ENCODE results near the gene NPAS3.

The NPAS3 gene

DNA sequence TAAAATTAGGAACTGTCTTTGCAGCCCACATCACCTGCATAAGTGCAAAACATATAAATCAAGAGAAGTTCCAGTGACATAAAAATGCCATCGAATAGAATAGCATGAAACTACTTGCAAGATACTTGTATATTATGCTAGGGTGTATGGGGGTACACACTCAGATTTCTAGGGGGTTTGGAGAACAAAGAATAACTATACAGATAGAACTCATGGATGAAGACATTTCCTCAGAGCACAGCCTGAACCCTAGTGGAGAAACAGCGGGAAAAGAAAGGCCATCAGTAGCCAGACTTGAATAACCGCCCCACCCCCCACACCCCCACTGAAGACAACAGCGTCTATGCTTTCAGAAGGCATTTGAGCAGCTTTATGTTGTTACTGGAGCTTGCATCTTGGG is 425.8 kb downstream of the NPAS3 start:
- no peak for DNase-seq (ENCODE audit: low read depth)
- TF ChIP-seq, protein P1, sequence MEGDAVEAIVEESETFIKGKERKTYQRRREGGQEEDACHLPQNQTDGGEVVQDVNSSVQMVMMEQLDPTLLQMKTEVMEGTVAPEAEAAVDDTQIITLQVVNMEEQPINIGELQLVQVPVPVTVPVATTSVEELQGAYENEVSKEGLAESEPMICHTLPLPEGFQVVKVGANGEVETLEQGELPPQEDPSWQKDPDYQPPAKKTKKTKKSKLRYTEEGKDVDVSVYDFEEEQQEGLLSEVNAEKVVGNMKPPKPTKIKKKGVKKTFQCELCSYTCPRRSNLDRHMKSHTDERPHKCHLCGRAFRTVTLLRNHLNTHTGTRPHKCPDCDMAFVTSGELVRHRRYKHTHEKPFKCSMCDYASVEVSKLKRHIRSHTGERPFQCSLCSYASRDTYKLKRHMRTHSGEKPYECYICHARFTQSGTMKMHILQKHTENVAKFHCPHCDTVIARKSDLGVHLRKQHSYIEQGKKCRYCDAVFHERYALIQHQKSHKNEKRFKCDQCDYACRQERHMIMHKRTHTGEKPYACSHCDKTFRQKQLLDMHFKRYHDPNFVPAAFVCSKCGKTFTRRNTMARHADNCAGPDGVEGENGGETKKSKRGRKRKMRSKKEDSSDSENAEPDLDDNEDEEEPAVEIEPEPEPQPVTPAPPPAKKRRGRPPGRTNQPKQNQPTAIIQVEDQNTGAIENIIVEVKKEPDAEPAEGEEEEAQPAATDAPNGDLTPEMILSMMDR (conservative IDR thresholded peaks at IDR 0.05; ENCODE audit: control insufficient read depth, insufficient read depth, low read depth, low read length): no peak
- H3K4me3 ChIP-seq (ENCODE audit: control insufficient read depth, low read depth, low read length): no peak overlapping the region

DNA sequence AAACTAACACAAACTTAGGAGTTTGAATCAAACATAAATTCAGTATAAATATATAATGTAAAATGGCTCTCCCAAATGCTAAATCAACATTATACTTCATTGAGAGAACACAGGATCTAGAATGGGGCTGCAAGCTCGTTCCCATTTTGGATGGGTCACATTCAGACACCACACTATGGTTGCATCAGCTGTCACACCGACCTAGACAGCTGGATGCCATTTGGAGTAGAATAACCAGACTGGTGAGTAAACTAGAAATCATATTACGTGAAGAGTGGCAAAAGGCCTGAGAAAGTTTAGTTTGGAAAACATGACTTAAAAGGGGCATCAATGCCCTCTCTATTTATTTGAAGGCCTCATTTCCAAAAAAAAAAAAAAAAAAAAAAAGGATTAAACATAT is 430.4 kb downstream of the NPAS3 start:
- DNase-seq (ENCODE audit: low read depth): no peak
- TF ChIP-seq, protein P1 (conservative IDR thresholded peaks at IDR 0.05; ENCODE audit: control insufficient read depth, insufficient read depth, low read depth, low read length): no peak
- no peak overlapping the region for H3K4me3 ChIP-seq (ENCODE audit: control insufficient read depth, low read depth, low read length)

DNA sequence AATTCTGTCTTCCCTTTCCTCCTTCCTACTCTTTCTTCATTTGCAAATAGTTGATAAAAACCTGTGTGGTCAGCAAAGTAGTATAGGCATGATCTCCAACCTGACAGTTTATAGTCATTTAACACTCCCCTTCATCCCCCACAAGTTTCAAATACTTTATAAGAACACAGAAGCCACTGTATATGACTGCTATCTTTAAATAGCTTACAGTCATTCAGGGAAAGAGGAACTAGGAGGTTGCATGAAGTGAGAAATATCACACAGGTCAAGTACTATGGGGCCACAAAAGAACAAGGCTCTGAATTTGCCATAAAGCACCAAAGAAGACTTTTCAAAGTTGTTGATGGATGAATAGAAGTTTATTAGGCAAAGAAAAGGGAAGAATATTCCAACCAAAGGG is 431.3 kb downstream of the NPAS3 start:
- no peak overlapping the region for H3K4me3 ChIP-seq (ENCODE audit: control insufficient read depth, low read depth, low read length)

DNA sequence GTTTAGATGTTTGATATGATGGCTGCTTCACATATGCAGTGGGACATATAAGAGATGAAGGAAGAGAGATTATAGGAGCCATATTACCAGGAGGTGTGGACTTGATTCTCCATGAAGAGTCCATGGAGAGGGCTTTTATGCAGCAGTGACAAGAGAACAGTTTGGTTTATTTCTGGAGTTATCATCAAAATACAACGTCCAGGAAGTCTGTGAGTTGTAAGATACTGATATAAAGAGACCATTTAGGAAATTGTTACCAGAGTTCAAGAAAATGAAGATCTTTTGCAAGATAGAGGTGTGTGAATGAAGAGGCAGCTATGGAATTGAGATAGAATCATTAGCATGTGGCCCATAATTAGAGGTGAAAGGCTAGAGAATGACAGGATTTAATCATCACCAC is 431.7 kb downstream of the NPAS3 start:
- no peak overlapping the region for H3K4me3 ChIP-seq (ENCODE audit: control insufficient read depth, low read depth, low read length)
- DNase-seq (ENCODE audit: low read depth): no peak
- TF ChIP-seq, protein P1 (conservative IDR thresholded peaks at IDR 0.05; ENCODE audit: control insufficient read depth, insufficient read depth, low read depth, low read length): no peak

More for the DNA sequence above, 431.3 kb downstream of the NPAS3 start:
- TF ChIP-seq, protein P1 (conservative IDR thresholded peaks at IDR 0.05; ENCODE audit: control insufficient read depth, insufficient read depth, low read depth, low read length): no peak
- no peak for DNase-seq (ENCODE audit: low read depth)

DNA sequence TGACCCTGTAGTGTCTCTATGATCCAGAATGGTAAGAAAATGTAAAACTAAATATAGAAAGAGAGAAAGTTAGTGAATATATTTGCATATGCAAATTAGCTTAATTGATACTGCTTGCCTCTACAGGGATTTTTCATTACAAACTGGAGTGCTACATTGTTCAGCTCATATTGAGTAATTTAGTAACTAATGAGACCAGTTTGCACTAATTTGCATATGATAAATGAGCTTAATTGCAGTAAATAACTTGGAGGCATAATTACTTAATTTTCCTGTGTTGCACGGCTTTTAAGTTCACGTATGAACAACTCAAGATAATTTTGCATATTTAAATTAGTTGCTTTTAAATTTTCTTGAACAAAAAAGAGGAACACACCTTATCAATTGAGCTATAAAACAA is 436.5 kb downstream of the NPAS3 start:
- TF ChIP-seq, protein P1 (conservative IDR thresholded peaks at IDR 0.05; ENCODE audit: control insufficient read depth, insufficient read depth, low read depth, low read length): no peak
- DNase-seq (ENCODE audit: low read depth): no peak
- no peak overlapping the region for H3K4me3 ChIP-seq (ENCODE audit: control insufficient read depth, low read depth, low read length)

DNA sequence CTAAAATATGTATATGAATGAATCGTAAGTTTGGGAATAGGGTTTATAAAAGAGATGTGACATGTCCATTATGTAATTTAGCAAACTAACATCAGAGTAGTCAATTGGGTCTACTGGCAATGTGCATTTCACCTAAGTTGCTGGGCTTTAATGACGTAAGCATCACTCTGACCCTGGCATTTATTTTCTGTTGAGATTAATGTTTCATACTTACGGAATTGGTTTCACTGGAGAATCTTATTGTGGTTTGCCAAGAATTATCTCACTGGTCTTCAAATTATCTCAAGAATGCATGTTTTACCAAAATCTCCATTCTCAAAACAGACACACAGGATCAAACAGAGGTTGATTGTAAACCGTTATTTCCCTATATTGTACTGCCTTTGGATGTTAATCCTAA is 437.1 kb downstream of the NPAS3 start:
- DNase-seq (ENCODE audit: low read depth): peak; percentile 14
- TF ChIP-seq, protein P1 (conservative IDR thresholded peaks at IDR 0.05; ENCODE audit: control insufficient read depth, insufficient read depth, low read depth, low read length): no peak
- no peak overlapping the region for H3K4me3 ChIP-seq (ENCODE audit: control insufficient read depth, low read depth, low read length)

DNA sequence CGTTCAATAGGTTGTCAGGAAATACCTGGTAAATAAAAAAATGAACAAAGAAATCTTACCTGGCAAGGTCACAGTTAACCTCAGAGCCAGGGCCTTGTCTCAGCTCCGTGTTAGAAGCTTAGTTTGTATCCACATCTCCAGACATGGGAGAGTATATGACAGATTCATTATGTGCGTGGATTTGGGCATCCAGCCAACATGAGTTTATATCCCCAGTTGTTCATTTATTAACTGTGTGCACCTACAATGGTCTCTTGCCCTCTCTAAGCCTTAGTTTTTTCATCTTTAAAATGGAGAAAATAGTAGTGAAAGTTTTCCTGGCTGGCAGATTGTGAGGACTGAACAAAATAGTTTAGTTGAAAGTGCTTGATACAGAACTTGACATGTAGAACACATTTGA is 437.8 kb downstream of the NPAS3 start:
- no peak overlapping the region for H3K4me3 ChIP-seq (ENCODE audit: control insufficient read depth, low read depth, low read length)
- TF ChIP-seq, protein P1 (conservative IDR thresholded peaks at IDR 0.05; ENCODE audit: control insufficient read depth, insufficient read depth, low read depth, low read length): no peak
- no peak for DNase-seq (ENCODE audit: low read depth)

All from fibroblast of mammary gland (primary cell).